HUES48 (cell line): ENCODE results near the gene FBXW7.
"Not testable (repeated sequence)": the region's sequence is repeated elsewhere in the genome, so short reads cannot be mapped to it uniquely, and the experiment has no call there.

ENCODE experiments used
- H3K27ac ChIP-seq: one replicate; pipeline ENCODE4 v1.7.0; 2013; ENCODE audit warnings: low read depth, low read length, inconsistent platforms
- H3K27me3 ChIP-seq: 2 replicates; pipeline ENCODE4 v1.6.1; 2013; ENCODE audit warnings: mild to moderate bottlenecking, low read length; ENCODE audit not compliant: control insufficient read depth, insufficient read depth
- H3K36me3 ChIP-seq: 2 replicates; pipeline ENCODE4 v1.6.1; 2013; ENCODE audit warnings: low read length; ENCODE audit not compliant: control insufficient read depth, insufficient read depth
- H3K4me1 ChIP-seq: 2 replicates; pipeline ENCODE4 v1.6.1; 2013; ENCODE audit warnings: mild to moderate bottlenecking, low read length; ENCODE audit not compliant: control insufficient read depth, insufficient read depth
- H3K4me3 ChIP-seq: 2 replicates; pipeline ENCODE4 v1.5.1; 2013; ENCODE audit warnings: mild to moderate bottlenecking, low read depth, low read length
- H3K9ac ChIP-seq: 2 replicates; pipeline ENCODE4 v1.6.1; 2013; ENCODE audit warnings: mild to moderate bottlenecking, low read depth, low read length, moderate library complexity
- H3K9me3 ChIP-seq: 2 replicates; pipeline ENCODE4 v1.6.1; 2013; ENCODE audit warnings: low read length; ENCODE audit not compliant: control insufficient read depth, insufficient read depth

Gene FBXW7

DNA sequence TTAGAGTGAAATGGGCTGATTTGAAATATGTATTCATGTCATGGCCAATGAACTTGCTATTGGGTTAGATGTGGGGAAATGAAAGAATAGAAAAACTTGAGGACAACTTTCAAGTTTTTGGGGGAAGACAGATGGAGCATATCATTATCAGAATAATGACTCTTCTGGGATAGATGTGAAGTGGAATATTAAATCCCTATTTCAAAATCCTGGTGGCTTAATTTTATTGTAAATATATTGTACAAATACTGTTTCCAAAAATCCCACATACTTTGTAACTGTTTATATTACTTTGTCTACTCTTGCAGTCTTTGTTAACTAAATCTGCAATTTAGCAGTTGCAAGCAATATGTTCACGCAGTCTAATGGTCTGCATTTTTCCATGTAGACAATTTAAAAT, 35.9 kb upstream of the FBXW7 start:
- Histone ChIP-seq H3K9me3 (no peaks in the 10 kb centered on the region), H3K27me3 (no peaks in the 10 kb centered on the region), H3K4me1 (no peaks in the 10 kb centered on the region), H3K9ac (no peak overlapping the region), H3K27ac (no peak overlapping the region), H3K4me3 (no peak overlapping the region), H3K36me3 (no peaks in the 10 kb centered on the region)

DNA sequence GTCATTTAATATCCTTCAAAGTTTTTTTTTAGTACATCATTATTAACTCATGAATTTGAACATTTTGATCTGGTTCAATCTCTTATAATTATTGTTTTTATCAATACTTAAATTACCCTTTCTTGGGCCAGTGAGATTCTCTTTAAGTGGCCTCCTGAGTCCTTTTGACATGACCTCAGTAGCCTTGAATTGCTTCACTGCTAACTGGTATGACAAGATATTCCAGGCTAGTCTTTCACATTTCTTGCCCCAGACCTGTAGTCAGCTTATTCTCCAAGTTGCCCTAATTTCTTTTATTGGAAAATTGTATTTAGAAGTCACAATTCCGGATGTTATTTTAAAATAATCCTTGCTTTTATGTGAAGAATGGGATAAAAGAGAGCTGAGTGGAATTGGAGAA, 35.4 kb upstream of the FBXW7 start:
- H3K9me3 ChIP-seq: no peaks in the 10 kb centered on the region
- H3K27ac ChIP-seq: no peak overlapping the region
- no peaks in the 10 kb centered on the region for H3K36me3 ChIP-seq
- H3K27me3 ChIP-seq: no peaks in the 10 kb centered on the region
- no peak overlapping the region for H3K4me3 ChIP-seq
- no peaks in the 10 kb centered on the region for H3K4me1 ChIP-seq
- no peak overlapping the region for H3K9ac ChIP-seq

DNA sequence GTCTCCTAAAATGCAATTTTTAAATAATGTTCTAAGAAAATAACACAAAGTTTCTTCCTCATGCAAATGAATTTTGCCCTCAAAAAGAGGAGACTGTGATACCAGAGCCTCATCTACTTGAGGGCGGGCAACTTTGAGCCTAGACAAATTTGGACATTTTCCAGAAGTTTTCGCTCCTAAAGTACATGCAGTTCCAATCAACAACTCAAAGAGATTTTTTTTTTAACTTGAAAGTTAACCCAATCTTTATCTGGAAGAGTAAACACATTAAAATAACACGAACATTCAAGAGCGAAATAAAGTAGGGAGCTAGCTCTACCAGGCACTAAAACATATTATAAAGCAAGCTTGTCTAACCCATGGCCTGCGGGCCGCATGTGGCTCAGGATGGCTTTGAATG, 29.4 kb upstream of the FBXW7 start:
- no peak overlapping the region for H3K4me3 ChIP-seq
- H3K9me3 ChIP-seq: no peaks in the 10 kb centered on the region
- H3K27me3 ChIP-seq: no peaks in the 10 kb centered on the region
- H3K4me1 ChIP-seq: no peaks in the 10 kb centered on the region
- no peak overlapping the region for H3K9ac ChIP-seq
- no peak overlapping the region for H3K27ac ChIP-seq
- H3K36me3 ChIP-seq: no peaks in the 10 kb centered on the region

DNA sequence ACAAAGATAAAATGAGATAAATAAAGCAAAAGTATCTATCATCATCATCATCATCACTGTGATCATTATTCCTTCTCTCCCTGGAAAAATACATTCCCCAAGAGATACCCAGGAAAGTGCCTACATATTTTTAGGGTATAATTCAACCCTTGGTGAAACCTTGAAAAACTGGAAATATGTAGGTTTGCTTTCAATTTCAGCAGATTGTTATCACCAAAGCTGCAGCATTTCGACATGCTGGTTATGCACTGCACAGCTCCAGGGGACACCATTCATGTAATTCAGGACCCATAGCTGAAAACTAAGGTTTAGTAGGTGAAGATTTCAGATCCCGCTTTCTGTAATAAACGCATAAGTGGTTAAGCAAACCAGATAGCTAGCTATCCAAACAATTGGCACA, 28.4 kb upstream of the FBXW7 start:
- no peak overlapping the region for H3K9ac ChIP-seq

DNA sequence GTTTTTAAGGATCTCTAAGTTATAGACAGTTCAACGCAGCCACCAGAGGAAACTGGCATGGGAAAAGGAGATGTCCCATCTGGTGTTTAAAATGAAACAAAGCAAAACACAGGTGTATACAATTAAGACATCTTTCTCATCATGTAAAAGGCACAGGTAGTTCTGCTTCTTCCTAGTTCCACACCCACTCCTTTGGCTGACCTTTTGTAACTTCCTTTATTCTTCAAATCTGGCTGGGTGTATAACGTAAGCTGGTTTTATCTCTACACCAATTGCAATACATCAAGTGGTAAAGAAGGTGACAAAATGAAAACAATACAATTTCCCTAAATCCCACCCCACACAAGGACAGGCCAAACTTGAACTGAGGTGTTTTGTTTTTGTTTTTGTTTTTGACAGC, 27.3 kb upstream of the FBXW7 start:
- H3K27me3 ChIP-seq: no peaks in the 10 kb centered on the region

More for the DNA sequence above, 28.4 kb upstream of the FBXW7 start:
- no peaks in the 10 kb centered on the region for H3K9me3 ChIP-seq
- H3K36me3 ChIP-seq: no peaks in the 10 kb centered on the region
- H3K4me3 ChIP-seq: no peak overlapping the region
- H3K4me1 ChIP-seq: no peaks in the 10 kb centered on the region
- H3K27ac ChIP-seq: no peak overlapping the region
- H3K27me3 ChIP-seq: no peaks in the 10 kb centered on the region

DNA sequence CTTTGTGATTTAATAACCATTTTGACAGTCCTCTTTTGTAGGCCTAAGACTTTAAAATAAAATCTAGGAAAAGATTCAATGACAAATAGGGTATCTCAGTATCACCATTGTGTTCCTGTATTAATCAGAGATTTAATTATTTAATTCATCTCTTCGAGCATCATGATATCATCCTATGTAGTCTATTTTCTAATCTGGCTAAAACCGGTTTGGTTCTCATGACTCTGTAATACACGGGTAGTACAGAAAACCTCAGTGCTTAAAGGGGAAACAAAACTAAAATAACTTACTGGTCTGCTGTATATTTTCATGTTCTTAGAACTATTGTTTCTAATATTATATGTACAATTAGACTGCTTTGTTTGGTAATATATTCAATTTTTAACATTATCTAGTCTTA, 23.7 kb upstream of the FBXW7 start:
- H3K36me3 ChIP-seq: no peaks in the 10 kb centered on the region
- H3K27me3 ChIP-seq: no peaks in the 10 kb centered on the region
- no peak overlapping the region for H3K9ac ChIP-seq
- no peaks in the 10 kb centered on the region for H3K4me1 ChIP-seq
- no peak overlapping the region for H3K4me3 ChIP-seq
- H3K9me3 ChIP-seq: no peaks in the 10 kb centered on the region
- no peak overlapping the region for H3K27ac ChIP-seq

More for the DNA sequence above, 27.3 kb upstream of the FBXW7 start:
- Histone ChIP-seq H3K9ac (no peak overlapping the region), H3K9me3 (no peaks in the 10 kb centered on the region), H3K36me3 (no peaks in the 10 kb centered on the region), H3K4me3 (no peak overlapping the region), H3K4me1 (no peaks in the 10 kb centered on the region), H3K27ac (no peak overlapping the region)

DNA sequence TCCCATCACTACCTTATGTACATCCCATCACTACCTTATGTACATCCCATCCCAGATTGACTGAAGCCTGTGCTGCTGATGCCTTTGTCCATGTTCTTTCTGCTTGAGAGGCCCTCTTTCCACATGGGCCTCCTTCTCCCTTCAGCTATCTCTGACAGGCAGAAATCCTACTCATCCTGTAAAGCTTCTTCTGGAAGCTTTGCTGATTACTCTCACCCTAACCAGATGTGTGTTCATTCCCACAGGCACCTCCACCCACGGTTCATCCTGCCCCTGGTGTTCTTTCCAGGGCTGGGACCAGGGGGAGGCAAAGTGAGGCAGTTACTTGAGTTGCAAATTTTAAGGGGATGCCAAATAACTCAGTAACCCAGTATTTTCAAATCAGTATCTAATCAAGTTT, 22.5 kb upstream of the FBXW7 start:
- H3K4me1 ChIP-seq: no peaks in the 10 kb centered on the region
- H3K27me3 ChIP-seq: no peaks in the 10 kb centered on the region
- H3K27ac ChIP-seq: no peak overlapping the region
- H3K36me3 ChIP-seq: no peaks in the 10 kb centered on the region
- H3K9ac ChIP-seq: no peak overlapping the region
- no peak overlapping the region for H3K4me3 ChIP-seq
- H3K9me3 ChIP-seq: no peaks in the 10 kb centered on the region

DNA sequence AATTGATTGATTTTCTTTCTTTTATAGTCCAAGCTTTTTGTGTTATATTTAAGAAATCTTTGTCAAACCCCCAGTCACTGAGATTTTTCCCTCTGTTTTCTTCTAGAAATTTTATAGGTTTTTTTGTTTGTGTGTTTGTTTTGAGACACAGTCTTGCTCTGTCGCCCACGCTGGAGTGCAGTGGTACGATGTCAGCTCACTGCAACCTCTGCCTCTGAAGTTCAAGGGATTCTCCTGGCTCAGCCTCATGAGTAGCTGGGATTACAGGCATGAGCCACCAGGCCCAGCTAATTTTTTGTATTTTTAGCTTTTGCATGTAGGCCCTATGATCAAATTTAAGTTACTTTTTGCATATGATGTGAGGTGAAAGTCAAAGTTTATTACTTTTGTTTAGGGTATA, 20.9 kb upstream of the FBXW7 start:
- no peak overlapping the region for H3K4me3 ChIP-seq
- H3K27me3 ChIP-seq: no peaks in the 10 kb centered on the region
- no peaks in the 10 kb centered on the region for H3K36me3 ChIP-seq
- no peak overlapping the region for H3K9ac ChIP-seq
- no peaks in the 10 kb centered on the region for H3K9me3 ChIP-seq
- no peaks in the 10 kb centered on the region for H3K4me1 ChIP-seq
- H3K27ac ChIP-seq: no peak overlapping the region

DNA sequence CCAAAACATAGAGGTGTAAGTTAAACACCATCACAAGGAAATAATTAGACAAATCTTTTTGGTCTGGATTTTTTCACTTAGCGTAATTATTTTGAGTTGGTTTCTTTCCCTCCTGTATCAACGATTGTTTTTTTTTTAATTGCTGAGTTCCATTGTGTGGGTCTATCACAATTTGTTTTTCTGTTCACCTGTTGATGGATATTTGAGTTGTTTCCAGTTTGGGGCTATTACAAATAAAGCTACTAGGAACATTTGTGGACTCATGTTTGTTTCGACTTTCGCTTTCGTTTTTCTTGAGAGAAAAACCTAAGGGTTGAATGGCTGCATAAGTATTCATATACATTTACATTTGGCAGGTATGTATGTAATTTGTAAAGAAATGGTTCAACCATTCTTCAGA, 20.4 kb upstream of the FBXW7 start:
- H3K27ac ChIP-seq: no peak overlapping the region
- no peaks in the 10 kb centered on the region for H3K9me3 ChIP-seq
- H3K4me1 ChIP-seq: no peaks in the 10 kb centered on the region
- H3K9ac ChIP-seq: no peak overlapping the region
- no peaks in the 10 kb centered on the region for H3K27me3 ChIP-seq
- H3K36me3 ChIP-seq: no peaks in the 10 kb centered on the region
- no peak overlapping the region for H3K4me3 ChIP-seq

DNA sequence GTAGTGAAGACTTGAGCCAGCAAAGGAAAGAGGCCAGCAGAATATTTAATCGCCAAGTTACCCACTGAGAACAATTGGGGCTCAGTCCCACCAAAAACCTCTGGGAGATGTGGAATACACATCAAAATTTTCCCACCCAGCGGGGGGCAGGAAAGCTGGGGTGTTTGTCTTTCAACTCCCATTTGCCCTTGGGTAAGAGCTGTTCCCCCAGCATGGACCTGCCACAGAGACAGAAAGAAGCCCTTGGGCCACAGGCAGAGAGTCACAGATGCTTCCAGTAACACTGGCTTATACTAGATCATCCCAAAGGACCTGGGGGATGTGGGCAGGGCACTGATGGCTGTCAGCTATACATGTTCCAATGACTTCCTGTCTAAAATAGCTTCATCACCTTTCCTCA, 18.9 kb upstream of the FBXW7 start:
- no peak overlapping the region for H3K4me3 ChIP-seq

DNA sequence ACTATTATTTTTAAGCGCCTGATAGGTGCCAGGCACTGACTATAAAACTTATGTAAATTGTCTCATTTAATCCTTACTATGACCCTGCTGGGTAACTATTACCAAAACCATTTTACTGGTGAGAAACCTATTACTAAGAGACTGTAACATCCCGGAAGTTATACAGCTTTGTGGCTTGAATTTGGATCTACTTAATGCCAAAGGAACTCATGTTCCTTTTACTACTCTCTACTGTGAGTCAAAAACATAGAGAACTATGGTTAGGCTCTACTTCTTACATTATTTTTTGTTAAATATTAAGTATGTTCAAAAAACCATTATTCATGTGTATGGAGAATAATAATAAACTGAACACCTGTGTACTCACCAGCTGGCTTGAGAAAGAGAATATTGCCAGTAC, 14.8 kb upstream of the FBXW7 start:
- not testable (repeated sequence) for H3K4me3 ChIP-seq, H3K9me3 ChIP-seq, H3K9ac ChIP-seq, H3K27me3 ChIP-seq, H3K4me1 ChIP-seq, H3K27ac ChIP-seq, H3K36me3 ChIP-seq

More for the DNA sequence above, 18.9 kb upstream of the FBXW7 start:
- no peaks in the 10 kb centered on the region for H3K27me3 ChIP-seq
- no peaks in the 10 kb centered on the region for H3K4me1 ChIP-seq
- H3K9ac ChIP-seq: no peak overlapping the region
- H3K9me3 ChIP-seq: no peaks in the 10 kb centered on the region
- H3K36me3 ChIP-seq: no peaks in the 10 kb centered on the region
- no peak overlapping the region for H3K27ac ChIP-seq

DNA sequence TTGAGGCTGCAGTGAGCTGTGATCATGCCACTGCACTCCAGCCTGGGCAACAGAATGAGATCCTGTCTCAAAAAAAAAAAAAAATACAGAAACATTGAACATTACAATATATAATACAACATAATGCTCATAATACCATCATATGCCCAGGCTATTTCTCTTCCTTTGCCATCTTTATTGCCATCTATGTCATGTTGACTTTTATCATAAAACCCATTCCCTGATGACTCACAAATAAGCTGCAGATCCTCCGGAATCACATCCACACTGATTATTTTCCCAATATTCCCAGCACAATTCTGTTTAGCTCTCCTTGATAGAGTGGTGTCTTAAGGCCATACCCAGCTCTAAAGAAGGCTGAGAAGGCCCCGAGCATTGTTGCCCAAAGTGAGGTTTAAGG, 9.2 kb upstream of the FBXW7 start:
- Histone ChIP-seq H3K4me3 (no peak overlapping the region), H3K9ac (no peak overlapping the region), H3K27me3 (no peaks in the 10 kb centered on the region), H3K9me3 (no peaks in the 10 kb centered on the region), H3K4me1 (no peaks in the 10 kb centered on the region), H3K27ac (no peak overlapping the region), H3K36me3 (0 out of 2 replicates have a peak, but pooled peaks cover 1% of the 10 kb centered on the region)
